ENCODE measurements around the gene THADA. TPM values are rescaled to one million over a fixed set of nuclear protein-coding genes. Genes with fewer than 3 reads are reported as not detected.
"Not testable (repeated sequence)": the region's sequence is repeated elsewhere in the genome, so short reads cannot be mapped to it uniquely, and the experiment has no call there.

Gene THADA
- total RNA-seq, 1 donor from 2014 or later = 32.9 TPM

- intact Hi-C loops (cut with DNase I) = no loop called here
- ATAC-seq = no peak
- H3K36me3 ChIP-seq = peaks cover 65% of the 10 kb centered on the region
These were observed 38.6 kb downstream of the THADA start for GRCh38 chr2:43557196-43557595.

GRCh38 chr2:43556256-43556655, 39.6 kb downstream of the THADA start:
- ATAC-seq (no peak), DNase-seq (no peak)
- intact Hi-C loops (cut with DNase I) = no loop called here
- Histone ChIP-seq H3K27me3 (no peaks in the 10 kb centered on the region), H3K36me3 (peaks cover 65% of the 10 kb centered on the region), H3K27ac (no peak overlapping the region), H3K4me3 (no peak overlapping the region), H3K9me3 (no peaks in the 10 kb centered on the region), H3K4me1 (no peaks in the 10 kb centered on the region)
- TF ChIP-seq CTCF (IDR thresholded peaks at IDR 0.05) = no peak

More at GRCh38 chr2:43557196-43557595, 38.6 kb downstream of the THADA start:
- Histone ChIP-seq H3K9me3 (no peaks in the 10 kb centered on the region), H3K27ac (no peak overlapping the region), H3K4me1 (no peaks in the 10 kb centered on the region), H3K4me3 (no peak overlapping the region), H3K27me3 (no peaks in the 10 kb centered on the region)
- DNase-seq = no peak
- TF ChIP-seq CTCF (IDR thresholded peaks at IDR 0.05) = no peak

GRCh38 chr2:43553341-43553855, 42.4 kb downstream of the THADA start:
- intact Hi-C loops (cut with DNase I) = no loop called here
- no peak overlapping the region for H3K4me3 ChIP-seq
- H3K36me3 ChIP-seq = peaks cover 61% of the 10 kb centered on the region
- DNase-seq (no peak), ATAC-seq (no peak)
- H3K27me3 ChIP-seq = no peaks in the 10 kb centered on the region
- H3K4me1 ChIP-seq = no peaks in the 10 kb centered on the region
- TF ChIP-seq CTCF (IDR thresholded peaks at IDR 0.05) = no peak
- H3K9me3 ChIP-seq = no peaks in the 10 kb centered on the region
- no peak overlapping the region for H3K27ac ChIP-seq

- Histone ChIP-seq H3K36me3 (peaks cover 49% of the 10 kb centered on the region), H3K9me3 (no peaks in the 10 kb centered on the region), H3K4me3 (no peak overlapping the region), H3K4me1 (no peaks in the 10 kb centered on the region), H3K27me3 (no peaks in the 10 kb centered on the region), H3K27ac (no peak overlapping the region)
- DNase-seq (no peak), ATAC-seq (no peak)
- intact Hi-C loops (cut with DNase I) = no loop called here
- TF ChIP-seq CTCF (IDR thresholded peaks at IDR 0.05) = no peak
These were observed 43.8 kb downstream of the THADA start for GRCh38 chr2:43551990-43552389.

GRCh38 chr2:43548381-43548780, 47.5 kb downstream of the THADA start:
- DNase-seq; ATAC-seq; H3K4me3 ChIP-seq; H3K4me1 ChIP-seq; H3K27ac ChIP-seq; H3K9me3 ChIP-seq; intact Hi-C loops (cut with DNase I); H3K27me3 ChIP-seq: not testable (repeated sequence)
- H3K36me3 ChIP-seq = peaks cover 31% of the 10 kb centered on the region

- DNase-seq (no peak), ATAC-seq (peak; percentile 60)
These were observed 53.4 kb downstream of the THADA start for GRCh38 chr2:43542285-43542933.

More at GRCh38 chr2:43542285-43542933, 53.4 kb downstream of the THADA start:
- Histone ChIP-seq H3K27me3 (no peaks in the 10 kb centered on the region), H3K36me3 (no peaks in the 10 kb centered on the region), H3K9me3 (no peaks in the 10 kb centered on the region), H3K27ac (no peak overlapping the region), H3K4me1 (peaks cover 11% of the 10 kb centered on the region), H3K4me3 (no peak overlapping the region)
- intact Hi-C loops (cut with DNase I) = no loop called here
- TF ChIP-seq CTCF (IDR thresholded peaks at IDR 0.05) = peak; percentile 65
